HCT116 (cell line): ENCODE data around the gene HCN4. TPM values are rescaled to one million over a fixed set of nuclear protein-coding genes. Genes with fewer than 3 reads are reported as not detected.

Experiments used
- ATAC-seq: fragments of 200-7000 bp; cut with Tn5 transposase; 2 replicates; pipeline ENCODE4 v1.9.1; 2020; ENCODE audit warnings: mild to moderate bottlenecking, moderate library complexity
- BruUV-seq: library from RNA; stranded (reverse); fragments of 400-500 nt; replicated peaks from 2 replicates; lab custom pipeline; 2021; lab: Mats Ljungman, UMichigan
- CTCF ChIA-PET: fragments of 300-600 bp; sonication (Branson Sonifier 250); formaldehyde crosslinking; loops from one replicate; lab custom pipeline; 2021; ENCODE audit warnings: antibody characterized with exemption; lab: Charles Lee
- POLR2A ChIA-PET: fragments of 300-600, 350-600 bp; sonication (Branson Sonifier 250); formaldehyde crosslinking; loops from one replicate; lab custom pipeline; 2021; ENCODE audit warnings: antibody characterized with exemption; lab: Charles Lee
- RAD21 ChIA-PET, 2 experiments: fragments of 300-600 bp; sonication (Branson Sonifier 250); formaldehyde crosslinking; loops; one replicate each; lab custom pipeline; 2023; ENCODE audit warnings: low total read pairs in 2 of 2; ENCODE audit not compliant: uncharacterized antibody in 2 of 2, unreplicated experiment in 2 of 2, low non-redundant PET in 1 of 2; lab: Charles Lee
- DNase-seq: peaks from one replicate; pipeline ENCODE4 v3.0.0-alpha.2; 2010; ENCODE audit warnings: low read depth, low spot score
- H2AFZ ChIP-seq: fragments of 200-600 bp; shearing (Covaris generic), sonication (generic); 2 replicates; pipeline ENCODE4 v1.6.1; 2017; ENCODE audit warnings: low read depth, mixed run types, mixed read lengths, antibody characterized with exemption, low read length; ENCODE audit not compliant: poor library complexity, severe bottlenecking
- H3K27ac ChIP-seq: 2 replicates; pipeline ENCODE4 v1.5.1; 2012; ENCODE audit warnings: low read depth, low read length
- H3K27me3 ChIP-seq: fragments of 200-600 bp; sonication (generic); 2 replicates; pipeline ENCODE4 v1.6.1; 2016; ENCODE audit warnings: mixed run types, low read length, mixed read lengths; ENCODE audit not compliant: insufficient read depth
- H3K36me3 ChIP-seq, 2 experiments: fragments of 200-500 bp in 1 of 2; fragments of 200-600 bp in 1 of 2; sonication (Bioruptor generic) in 1 of 2; sonication (generic) in 1 of 2; 2 replicates each; pipeline versions ENCODE4 v1.5.1 to v1.6.1; 2014 to 2016; ENCODE audit warnings: low read length in 2 of 2, inconsistent platforms in 1 of 2, mixed read lengths in 1 of 2, mixed run types in 1 of 2; ENCODE audit not compliant: insufficient read depth in 2 of 2, control insufficient read depth in 1 of 2
- H3K4me1 ChIP-seq, 2 experiments: fragments of 200-600 bp in 1 of 2; sonication (generic) in 1 of 2; 2 replicates each; pipeline versions ENCODE4 v1.5.1 to v1.6.1; 2012 to 2017; ENCODE audit warnings: low read length in 2 of 2, inconsistent platforms in 1 of 2, mild to moderate bottlenecking in 1 of 2, mixed read lengths in 1 of 2, mixed run types in 1 of 2, moderate library complexity in 1 of 2; ENCODE audit not compliant: insufficient read depth in 2 of 2, control insufficient read depth in 1 of 2
- H3K4me2 ChIP-seq: fragments of 200-600 bp; sonication (generic); 2 replicates; pipeline ENCODE4 v1.6.1; 2017; ENCODE audit warnings: mixed run types, low read length, mixed read lengths
- H3K4me3 ChIP-seq, 2 experiments: fragments of 200-600 bp in 1 of 2; sonication (generic) in 1 of 2; replicated peaks in 1 of 2; 2 replicates each; pipeline ENCODE4 v1.5.1; 2011 to 2016; ENCODE audit warnings: low read length in 2 of 2, control low read depth in 1 of 2, low read depth in 1 of 2, mild to moderate bottlenecking in 1 of 2, mixed read lengths in 1 of 2, mixed run types in 1 of 2
- H3K79me2 ChIP-seq: fragments of 200-600 bp; sonication (generic); 2 replicates; pipeline ENCODE4 v1.6.1; 2017; ENCODE audit warnings: mild to moderate bottlenecking, mixed run types, low read length, moderate library complexity, mixed read lengths; ENCODE audit not compliant: insufficient read depth
- H3K9ac ChIP-seq: fragments of 200-600 bp; sonication (generic); 2 replicates; pipeline ENCODE4 v1.6.1; 2016; ENCODE audit warnings: low read length, mixed read lengths
- H3K9me2 ChIP-seq: fragments of 200-600 bp; sonication (generic), shearing (Covaris generic); 2 replicates; pipeline ENCODE4 v1.6.1; 2017; ENCODE audit warnings: mixed run types, mild to moderate bottlenecking, moderate library complexity; ENCODE audit not compliant: insufficient read depth
- H3K9me3 ChIP-seq, 2 experiments: fragments of 200-500 bp in 1 of 2; fragments of 200-600 bp in 1 of 2; sonication (Bioruptor generic) in 1 of 2; sonication (generic) in 1 of 2; 2 replicates each; pipeline ENCODE4 v1.6.1; 2014 to 2017; ENCODE audit warnings: low read length in 2 of 2, mixed read lengths in 2 of 2, inconsistent platforms in 1 of 2, low read depth in 1 of 2, mild to moderate bottlenecking in 1 of 2, mixed run types in 1 of 2, moderate library complexity in 1 of 2; ENCODE audit not compliant: control insufficient read depth in 1 of 2, insufficient read depth in 1 of 2
- H4K20me1 ChIP-seq: fragments of 200-600 bp; sonication (generic), shearing (Covaris generic); 2 replicates; pipeline ENCODE4 v1.6.1; 2017; ENCODE audit warnings: mixed run types, mild to moderate bottlenecking, moderate library complexity; ENCODE audit not compliant: insufficient read depth
- FOSL1 ChIP-seq: IDR thresholded peaks from 2 replicates; pipeline ENCODE4 v1.6.1; 2012; ENCODE audit warnings: low read depth
- POLR2AphosphoS5 ChIP-seq: IDR thresholded peaks from 2 replicates; pipeline ENCODE4 v1.6.1; 2011; ENCODE audit warnings: mild to moderate bottlenecking, low read depth, low read length, moderate library complexity
- RAD21 ChIP-seq: IDR thresholded peaks from 2 replicates; pipeline ENCODE4 v1.6.1; 2012; ENCODE audit warnings: low read depth, mild to moderate bottlenecking
- intact Hi-C: fragments of 100-400 bp; cut with micrococcal nuclease; formaldehyde crosslinking; loops from 2 replicates; pipeline ENCODE4 v1.10.0; 2022
- total RNA-seq: library from RNA; stranded (reverse); gene quantifications from one replicate; pipeline ENCODE4 v1.2.1, GENCODE V29; 2021; ENCODE audit not compliant: unreplicated experiment
- TF ChIP-seq, protein P1 (sequence below), 3 experiments: fragments of 200-600 bp in 1 of 3; sonication (generic) in 1 of 3; IDR thresholded peaks in 2 of 3; conservative IDR thresholded peaks in 1 of 3; 2 replicates each; pipeline ENCODE4 v1.5.1; 2012 to 2017; ENCODE audit warnings: low read depth in 2 of 3, low read length in 2 of 3, antibody characterized with exemption in 1 of 3, borderline replicate concordance in 1 of 3, control low read depth in 1 of 3, mild to moderate bottlenecking in 1 of 3, mixed read lengths in 1 of 3, mixed run types in 1 of 3, moderate library complexity in 1 of 3; ENCODE audit not compliant: insufficient read depth in 1 of 3

The HCN4 gene
- total RNA-seq, 1 experiment from 2014 or later = 1.7 TPM

DNA sequence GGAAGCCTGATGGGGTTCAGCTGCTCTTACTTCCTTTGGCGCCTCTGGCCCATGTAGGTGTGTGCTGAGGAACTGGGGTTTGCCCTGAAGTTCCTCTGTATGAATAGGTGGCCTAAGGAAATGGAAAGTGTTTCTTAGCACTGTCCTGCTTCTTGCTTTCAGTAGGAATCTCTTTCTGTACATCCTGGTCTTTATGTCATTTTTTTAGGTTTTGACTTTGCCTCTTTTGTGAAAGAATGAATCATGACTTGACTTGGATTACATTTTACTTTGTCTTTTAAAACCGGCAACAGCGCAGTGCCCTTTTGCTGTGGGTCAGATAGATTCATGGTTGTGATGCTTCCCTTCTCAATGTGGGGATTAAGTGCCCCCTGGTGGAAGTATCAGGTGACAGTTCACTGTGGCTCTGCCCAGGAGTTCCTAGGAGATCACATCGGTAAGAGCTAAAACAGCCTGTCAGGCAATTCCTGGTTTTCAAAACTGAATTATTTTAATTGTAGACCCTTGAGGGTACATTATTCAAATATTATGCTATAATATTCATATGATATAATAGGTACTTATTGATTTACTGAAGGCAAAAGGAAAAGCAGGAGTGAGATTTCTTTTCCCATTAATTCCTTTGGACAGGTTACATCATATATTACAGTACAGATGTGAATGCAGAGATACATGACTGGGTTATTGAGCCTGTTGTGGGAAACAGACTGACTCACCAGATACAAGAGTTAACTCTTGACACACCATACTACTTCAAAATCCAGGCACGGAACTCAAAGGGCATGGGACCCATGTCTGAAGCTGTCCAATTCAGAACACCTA is 95.4 kb downstream of the HCN4 start:
- H3K36me3 ChIP-seq = no peaks in the 10 kb centered on the region
- H2AFZ ChIP-seq = no peak overlapping the region
- CTCF ChIA-PET = interaction anchor here (0.5 to 4.5 kb wide), 17 partner anchors 8 to 682 kb away, joined by 3 to 23 read pairs (median 4); no protein-coding TSS in a partner anchor
- no peaks in the 10 kb centered on the region for H3K4me1 ChIP-seq
- POLR2A ChIA-PET = no interaction called here
- no peaks in the 10 kb centered on the region for H3K27me3 ChIP-seq
- no peak overlapping the region for H3K4me2 ChIP-seq
- no peaks in the 10 kb centered on the region for H3K9me3 ChIP-seq
- no peaks in the 10 kb centered on the region for H3K9me2 ChIP-seq
- no peaks in the 10 kb centered on the region for H4K20me1 ChIP-seq
- TF ChIP-seq FOSL1 (no peak), POLR2AphosphoS5 (no peak), RAD21 (peak; percentile 66)
- TF ChIP-seq, protein P1, sequence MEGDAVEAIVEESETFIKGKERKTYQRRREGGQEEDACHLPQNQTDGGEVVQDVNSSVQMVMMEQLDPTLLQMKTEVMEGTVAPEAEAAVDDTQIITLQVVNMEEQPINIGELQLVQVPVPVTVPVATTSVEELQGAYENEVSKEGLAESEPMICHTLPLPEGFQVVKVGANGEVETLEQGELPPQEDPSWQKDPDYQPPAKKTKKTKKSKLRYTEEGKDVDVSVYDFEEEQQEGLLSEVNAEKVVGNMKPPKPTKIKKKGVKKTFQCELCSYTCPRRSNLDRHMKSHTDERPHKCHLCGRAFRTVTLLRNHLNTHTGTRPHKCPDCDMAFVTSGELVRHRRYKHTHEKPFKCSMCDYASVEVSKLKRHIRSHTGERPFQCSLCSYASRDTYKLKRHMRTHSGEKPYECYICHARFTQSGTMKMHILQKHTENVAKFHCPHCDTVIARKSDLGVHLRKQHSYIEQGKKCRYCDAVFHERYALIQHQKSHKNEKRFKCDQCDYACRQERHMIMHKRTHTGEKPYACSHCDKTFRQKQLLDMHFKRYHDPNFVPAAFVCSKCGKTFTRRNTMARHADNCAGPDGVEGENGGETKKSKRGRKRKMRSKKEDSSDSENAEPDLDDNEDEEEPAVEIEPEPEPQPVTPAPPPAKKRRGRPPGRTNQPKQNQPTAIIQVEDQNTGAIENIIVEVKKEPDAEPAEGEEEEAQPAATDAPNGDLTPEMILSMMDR (IDR thresholded peaks at IDR 0.05 in 2 of 3, conservative IDR thresholded peaks at IDR 0.05 in 1 of 3; ENCODE audit: borderline replicate concordance in 1 of 3, insufficient read depth in 1 of 3, low read depth in 2 of 3, low read length in 2 of 3) = peak; percentile 53 to 86 (median 85); a peak in 5 of 6 replicates
- TF ChIP-seq, all 23 proteins: peak for 2
- DNase-seq (peak; percentile 15), ATAC-seq (peak; percentile 97)
- Histone ChIP-seq H3K4me3 (no peak overlapping the region), H3K27ac (no peak overlapping the region), H3K79me2 (no peaks in the 10 kb centered on the region), H3K9ac (no peak overlapping the region)
- RAD21 ChIA-PET = no interaction called here
- intact Hi-C loops = loop anchor here (1.0 to 5.0 kb wide), 3 partner anchors 32 to 673 kb away; partner anchors contain the start of gene ADPGK
- BruUV-seq = no TSS peak
